ENCODE data around the gene HAND2. TPM values are rescaled to one million over a fixed set of nuclear protein-coding genes. Genes with fewer than 3 reads are reported as not detected.
A peak's percentile ranks its signal among the peaks of the same experiment; 100 is the strongest.

The HAND2 gene
- total RNA-seq, 2 donors from 2014 or later = 86.3 to 108 TPM

GRCh38 chr4:173535165-173535902, 5.3 kb upstream of the HAND2 start:
- H3K36me3 ChIP-seq = no peaks in the 10 kb centered on the region
- H3K27ac ChIP-seq = peak overlapping the region; percentile 94 to 97
- H3K9me3 ChIP-seq = no peaks in the 10 kb centered on the region
- no peak for DNase-seq (ENCODE audit: low spot score)
- TF ChIP-seq CTCF (IDR thresholded peaks at IDR 0.05) = no peak
- peaks cover 0 to 20% of the 10 kb centered on the region in 2 donors for H3K4me1 ChIP-seq
- H3K4me3 ChIP-seq = peak overlapping the region in 1 of 2 donors; percentile 9
- no peaks in the 10 kb centered on the region for H3K27me3 ChIP-seq

GRCh38 chr4:173534434-173534833, 4.4 kb upstream of the HAND2 start:
- no peaks in the 10 kb centered on the region for H3K27me3 ChIP-seq
- peak overlapping the region in 1 of 2 donors; percentile 9 for H3K4me3 ChIP-seq
- no peaks in the 10 kb centered on the region for H3K36me3 ChIP-seq
- peak overlapping the region; percentile 94 to 97 for H3K27ac ChIP-seq
- TF ChIP-seq CTCF (IDR thresholded peaks at IDR 0.05) = no peak
- no peak for DNase-seq (ENCODE audit: low spot score)
- H3K9me3 ChIP-seq = no peaks in the 10 kb centered on the region
- H3K4me1 ChIP-seq = peaks cover 0 to 21% of the 10 kb centered on the region in 2 donors

GRCh38 chr4:173532725-173533511, 2.9 kb upstream of the HAND2 start:
- Histone ChIP-seq H3K4me1 (peaks cover 0 to 12% of the 10 kb centered on the region in 2 donors), H3K27ac (peak overlapping the region; percentile 94 to 97), H3K27me3 (no peaks in the 10 kb centered on the region), H3K4me3 (peak overlapping the region; percentile 56 to 76), H3K36me3 (no peaks in the 10 kb centered on the region), H3K9me3 (no peaks in the 10 kb centered on the region)
- DNase-seq (ENCODE audit: low spot score) = no peak
- TF ChIP-seq CTCF (IDR thresholded peaks at IDR 0.05) = no peak

- H3K9me3 ChIP-seq = no peaks in the 10 kb centered on the region
- H3K4me3 ChIP-seq = peak overlapping the region; percentile 56 to 76
- no peak for TF ChIP-seq CTCF (IDR thresholded peaks at IDR 0.05)
- no peak for DNase-seq (ENCODE audit: low spot score)
- no peaks in the 10 kb centered on the region for H3K27me3 ChIP-seq
- peaks cover 9% of the 10 kb centered on the region for H3K36me3 ChIP-seq
- peak overlapping the region; percentile 94 to 97 for H3K27ac ChIP-seq
- peaks cover 0 to 8% of the 10 kb centered on the region in 2 donors for H3K4me1 ChIP-seq
Observed at GRCh38 chr4:173531086-173531965, 1.3 kb upstream of the HAND2 start.

GRCh38 chr4:173530326-173531085, 477 bp upstream of the HAND2 start:
- Histone ChIP-seq H3K36me3 (peaks cover 9% of the 10 kb centered on the region), H3K4me1 (peaks cover 0 to 8% of the 10 kb centered on the region in 2 donors), H3K27me3 (no peaks in the 10 kb centered on the region), H3K27ac (peak overlapping the region; percentile 94 to 97), H3K9me3 (no peaks in the 10 kb centered on the region), H3K4me3 (peak overlapping the region; percentile 56 to 76)
- TF ChIP-seq CTCF (IDR thresholded peaks at IDR 0.05) = no peak
- no peak for DNase-seq (ENCODE audit: low spot score)
